GM21515 (cell line): ENCODE measurements around the gene FAM240B.

Source experiments
- ATAC-seq: cut with Tn5 transposase; IDR thresholded peaks from one replicate; pipeline ENCODE4 v1.9.1; 2021; ENCODE audit not compliant: unreplicated experiment

Gene FAM240B

GRCh38 chr9:38720083-38720745 lies at the start of gene FAM240B:
TSS of gene FAM240B (minus strand) at chr9:38720133. CDS start at chr9:38703999, 16,134 bp downstream.
- ATAC-seq, result no peak

- no peak for ATAC-seq
Observed at GRCh38 chr9:38768351-38768761, 48.4 kb upstream of the FAM240B start.

GRCh38 chr9:38765101-38765500 lies 45.2 kb upstream of the FAM240B start:
- ATAC-seq, result no peak

- no peak for ATAC-seq
Observed at GRCh38 chr9:38761999-38762398, 42.1 kb upstream of the FAM240B start.

- no peak for ATAC-seq
Observed at GRCh38 chr9:38761339-38761738, 41.4 kb upstream of the FAM240B start.

GRCh38 chr9:38756702-38757101 lies 36.8 kb upstream of the FAM240B start:
- no peak for ATAC-seq

- no peak for ATAC-seq
Observed at GRCh38 chr9:38747941-38748340, 28.0 kb upstream of the FAM240B start.

GRCh38 chr9:38747067-38747466 lies 27.1 kb upstream of the FAM240B start:
- no peak for ATAC-seq

- no peak for ATAC-seq
Observed at GRCh38 chr9:38746303-38746702, 26.4 kb upstream of the FAM240B start.

- ATAC-seq, result no peak
Observed at GRCh38 chr9:38744484-38744883, 24.6 kb upstream of the FAM240B start.

- no peak for ATAC-seq
Observed at GRCh38 chr9:38737246-38737645, 17.3 kb upstream of the FAM240B start.

GRCh38 chr9:38734831-38735230 lies 14.9 kb upstream of the FAM240B start:
- no peak for ATAC-seq

GRCh38 chr9:38733503-38733902 lies 13.6 kb upstream of the FAM240B start:
- no peak for ATAC-seq

- ATAC-seq, result no peak
Observed at GRCh38 chr9:38732885-38733284, 13.0 kb upstream of the FAM240B start.

- ATAC-seq, result no peak
Observed at GRCh38 chr9:38727497-38728001, 7.6 kb upstream of the FAM240B start.

- ATAC-seq, result no peak
Observed at GRCh38 chr9:38724754-38725153, 4.8 kb upstream of the FAM240B start.

- ATAC-seq, result no peak
Observed at GRCh38 chr9:38718148-38718547, 1.8 kb downstream of the FAM240B start.

- ATAC-seq, result no peak
Observed at GRCh38 chr9:38715684-38716083, 4.2 kb downstream of the FAM240B start.

GRCh38 chr9:38713426-38713825 lies 6.5 kb downstream of the FAM240B start:
- no peak for ATAC-seq

- no peak for ATAC-seq
Observed at GRCh38 chr9:38708759-38709158, 11.2 kb downstream of the FAM240B start.

GRCh38 chr9:38707885-38708637 lies 11.9 kb downstream of the FAM240B start:
- no peak for ATAC-seq

- ATAC-seq, result no peak
Observed at GRCh38 chr9:38706493-38706892, 13.4 kb downstream of the FAM240B start.
